Hepatocyte (in vitro differentiated cells): Measurements from ENCODE around the gene TOX2. TPM values are rescaled to one million over a fixed set of nuclear protein-coding genes. Genes with fewer than 3 reads are reported as not detected.

ENCODE experiments used
- DNase-seq: peaks from one replicate; pipeline ENCODE4 v3.0.0-alpha.2; 2016; ENCODE audit warnings: low spot score
- H2AFZ ChIP-seq: fragments of 200-600 bp; sonication (generic); 2 replicates; pipeline ENCODE4 v1.6.0; 2016; ENCODE audit warnings: antibody characterized with exemption, mild to moderate bottlenecking
- H3K27ac ChIP-seq: fragments of 200-600 bp; sonication (generic); 2 replicates; pipeline ENCODE4 v1.5.1; 2016; ENCODE audit warnings: mild to moderate bottlenecking
- H3K27me3 ChIP-seq: fragments of 200-600 bp; sonication (generic); 2 replicates; pipeline ENCODE4 v1.6.1; 2016
- H3K36me3 ChIP-seq: fragments of 200-600 bp; sonication (generic); replicated peaks from 2 replicates; pipeline ENCODE4 v1.5.1; 2016; ENCODE audit warnings: low read depth; ENCODE audit not compliant: insufficient read depth
- H3K4me1 ChIP-seq: fragments of 200-600 bp; sonication (generic); 2 replicates; pipeline ENCODE4 v1.5.1; 2016; ENCODE audit warnings: mild to moderate bottlenecking, moderate library complexity; ENCODE audit not compliant: insufficient read depth
- H3K4me2 ChIP-seq: fragments of 200-600 bp; sonication (generic); 2 replicates; pipeline ENCODE4 v1.6.0; 2016
- H3K4me3 ChIP-seq: fragments of 200-600 bp; sonication (generic); 2 replicates; pipeline ENCODE4 v1.5.1; 2016; ENCODE audit warnings: mild to moderate bottlenecking
- H3K79me2 ChIP-seq: fragments of 200-600 bp; sonication (generic); 2 replicates; pipeline ENCODE4 v1.6.0; 2017; ENCODE audit warnings: mild to moderate bottlenecking
- H3K9me2 ChIP-seq: fragments of 200-600 bp; sonication (generic); replicated peaks from 2 replicates; pipeline ENCODE4 v1.6.0; 2017; ENCODE audit warnings: mild to moderate bottlenecking; ENCODE audit not compliant: insufficient read depth
- H3K9me3 ChIP-seq: fragments of 200-600 bp; sonication (generic); 2 replicates; pipeline ENCODE4 v1.5.1; 2016; ENCODE audit warnings: low read depth, mild to moderate bottlenecking
- H4K20me1 ChIP-seq: fragments of 200-600 bp; sonication (generic); 2 replicates; pipeline ENCODE4 v1.6.0; 2016; ENCODE audit warnings: mild to moderate bottlenecking; ENCODE audit not compliant: insufficient read depth, poor library complexity, severe bottlenecking
- EZH2 ChIP-seq: fragments of 200-600 bp; sonication (generic); IDR thresholded peaks from 2 replicates; pipeline ENCODE4 v1.6.1; 2016; ENCODE audit warnings: antibody characterized with exemption, mild to moderate bottlenecking, borderline replicate concordance
- EZH2phosphoT487 ChIP-seq: fragments of 200-600 bp; sonication (generic); IDR thresholded peaks from one replicate; pipeline ENCODE4 v1.6.1; 2018; ENCODE audit warnings: antibody characterized with exemption, mild to moderate bottlenecking, low read depth, moderate library complexity; ENCODE audit not compliant: unreplicated experiment, severe bottlenecking
- WGBS: methylation state at CpG from one replicate; pipeline ENCODE4 v1.1.6; 2016; ENCODE audit warnings: low lambda C conversion rate; ENCODE audit errors: missing lambda C conversion rate; 5-methylcytosine and 5-hydroxymethylcytosine counted together
- polyA plus RNA-seq: library from polyadenylated mRNA; unstranded; fragments of >200 nt; fragmentation: Nextera tagmentation; extraction: Ambion mirVana; gene quantifications from 2 replicates; pipeline ENCODE4 v1.2.1, GENCODE V29; 2016
- total RNA-seq: library from RNA; depleted of rRNA; stranded (reverse); fragments of >200 nt; gene quantifications from 2 replicates; pipeline ENCODE4 v1.2.3, GENCODE V29; 2014
- TF ChIP-seq, protein P1 (sequence below): fragments of 200-600 bp; sonication (generic); IDR thresholded peaks from 2 replicates; pipeline ENCODE4 v1.5.1; 2016; ENCODE audit warnings: antibody characterized with exemption, mild to moderate bottlenecking; ENCODE audit not compliant: poor library complexity

Gene TOX2
- total and polyA plus RNA-seq, 2 experiments from 2014 or later = 0.87 to 12.1 TPM

DNA sequence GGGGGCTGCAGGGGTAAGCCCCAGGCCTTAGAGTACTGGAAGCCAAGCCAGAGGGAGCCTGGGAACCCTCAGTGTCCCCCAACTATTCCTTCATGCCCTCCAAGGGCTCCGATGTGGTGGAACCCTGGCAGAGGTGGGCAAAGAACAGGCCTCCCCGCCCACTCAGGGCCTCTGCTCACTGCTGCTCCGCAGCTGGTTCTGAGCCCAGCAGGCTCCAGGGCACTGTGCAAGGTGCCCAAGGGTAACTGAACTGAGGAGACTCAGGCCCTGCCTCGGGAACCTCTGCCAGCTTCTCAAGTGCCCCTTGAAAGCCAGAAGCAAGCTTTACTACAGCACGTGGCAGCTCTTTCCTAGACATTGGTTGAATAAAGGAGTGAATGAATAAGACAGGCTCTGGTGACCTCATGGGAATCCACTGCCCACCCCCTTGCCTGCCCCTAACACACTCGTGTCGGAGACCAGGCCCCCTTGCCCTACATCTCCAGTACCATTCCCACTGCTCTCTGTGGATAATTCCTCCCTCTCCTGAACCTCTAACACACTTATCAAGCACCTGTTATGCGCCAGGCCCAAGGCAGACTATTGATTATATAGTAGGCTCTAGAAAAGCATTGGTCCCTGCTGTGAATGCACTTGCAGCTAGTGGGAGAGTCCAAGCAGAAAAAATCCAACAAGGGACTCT lies 55.0 kb downstream of the TOX2 start:
- WGBS = 87% methylated on average over 8 of the region's 8 CpGs
- Histone ChIP-seq H3K79me2 (no peaks in the 10 kb centered on the region), H3K27me3 (no peaks in the 10 kb centered on the region), H3K4me3 (no peak overlapping the region), H3K36me3 (no peaks in the 10 kb centered on the region), H3K9me2 (no peaks in the 10 kb centered on the region), H3K9me3 (no peaks in the 10 kb centered on the region), H2AFZ (no peak overlapping the region), H4K20me1 (no peaks in the 10 kb centered on the region), H3K4me2 (no peak overlapping the region), H3K4me1 (no peaks in the 10 kb centered on the region), H3K27ac (no peak overlapping the region)
- no peak for DNase-seq
- no peak for TF ChIP-seq EZH2
- no peak for TF ChIP-seq EZH2phosphoT487
- TF ChIP-seq, protein P1, sequence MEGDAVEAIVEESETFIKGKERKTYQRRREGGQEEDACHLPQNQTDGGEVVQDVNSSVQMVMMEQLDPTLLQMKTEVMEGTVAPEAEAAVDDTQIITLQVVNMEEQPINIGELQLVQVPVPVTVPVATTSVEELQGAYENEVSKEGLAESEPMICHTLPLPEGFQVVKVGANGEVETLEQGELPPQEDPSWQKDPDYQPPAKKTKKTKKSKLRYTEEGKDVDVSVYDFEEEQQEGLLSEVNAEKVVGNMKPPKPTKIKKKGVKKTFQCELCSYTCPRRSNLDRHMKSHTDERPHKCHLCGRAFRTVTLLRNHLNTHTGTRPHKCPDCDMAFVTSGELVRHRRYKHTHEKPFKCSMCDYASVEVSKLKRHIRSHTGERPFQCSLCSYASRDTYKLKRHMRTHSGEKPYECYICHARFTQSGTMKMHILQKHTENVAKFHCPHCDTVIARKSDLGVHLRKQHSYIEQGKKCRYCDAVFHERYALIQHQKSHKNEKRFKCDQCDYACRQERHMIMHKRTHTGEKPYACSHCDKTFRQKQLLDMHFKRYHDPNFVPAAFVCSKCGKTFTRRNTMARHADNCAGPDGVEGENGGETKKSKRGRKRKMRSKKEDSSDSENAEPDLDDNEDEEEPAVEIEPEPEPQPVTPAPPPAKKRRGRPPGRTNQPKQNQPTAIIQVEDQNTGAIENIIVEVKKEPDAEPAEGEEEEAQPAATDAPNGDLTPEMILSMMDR = no peak

DNA sequence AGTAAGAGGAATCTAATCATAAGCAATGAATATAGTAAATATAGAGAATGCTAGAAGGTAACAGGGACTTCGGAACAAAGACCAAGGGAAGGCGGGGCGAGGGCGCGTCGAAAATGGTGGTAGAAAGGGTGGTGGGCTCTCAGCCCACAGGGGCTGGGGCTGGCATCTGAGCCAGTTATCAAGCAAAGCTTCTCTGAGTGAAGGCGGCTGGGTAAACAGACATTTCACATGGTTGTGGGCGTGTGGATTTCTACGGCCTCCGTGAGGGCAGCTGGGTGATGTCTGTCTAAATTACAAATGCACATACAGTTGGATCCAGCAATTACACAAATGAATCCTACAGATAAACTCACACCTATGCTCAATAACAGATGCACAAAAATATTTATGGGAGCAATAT lies 56.6 kb downstream of the TOX2 start:
- H3K9me2 ChIP-seq = no peaks in the 10 kb centered on the region
- H3K27ac ChIP-seq = no peak overlapping the region
- no peaks in the 10 kb centered on the region for H3K36me3 ChIP-seq
- H3K4me2 ChIP-seq = no peak overlapping the region
- TF ChIP-seq, protein P1 = no peak
- TF ChIP-seq EZH2phosphoT487 = no peak
- no peak for TF ChIP-seq EZH2
- no peaks in the 10 kb centered on the region for H3K9me3 ChIP-seq
- H3K27me3 ChIP-seq = no peaks in the 10 kb centered on the region
- no peaks in the 10 kb centered on the region for H4K20me1 ChIP-seq
- H3K4me1 ChIP-seq = no peaks in the 10 kb centered on the region
- H3K4me3 ChIP-seq = no peak overlapping the region
- no peak overlapping the region for H2AFZ ChIP-seq
- DNase-seq = no peak
- WGBS = 94% methylated on average over 10 of the region's 10 CpGs
- no peaks in the 10 kb centered on the region for H3K79me2 ChIP-seq

DNA sequence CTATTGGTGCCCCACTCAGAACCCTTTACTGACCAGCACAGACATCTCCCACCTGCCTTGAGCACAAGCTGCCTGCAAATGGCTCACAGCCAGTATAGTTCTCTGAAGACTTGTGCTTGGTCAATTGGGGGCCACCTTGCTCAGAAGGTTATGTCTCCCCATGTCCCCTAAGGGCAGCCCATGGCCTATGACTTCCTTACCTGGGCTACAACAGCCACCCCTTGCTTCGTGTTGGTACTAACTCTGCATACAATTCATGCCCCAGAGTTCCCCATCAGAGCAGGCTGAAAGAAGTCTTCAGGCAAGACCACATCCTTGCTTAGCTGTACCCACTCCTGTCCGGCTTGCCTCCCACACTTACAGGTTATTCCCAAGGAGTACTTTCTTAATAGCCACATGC lies 57.4 kb downstream of the TOX2 start:
- H3K79me2 ChIP-seq = no peaks in the 10 kb centered on the region
- H3K4me1 ChIP-seq = no peaks in the 10 kb centered on the region
- no peaks in the 10 kb centered on the region for H3K9me3 ChIP-seq
- 74% methylated on average over 2 of the region's 2 CpGs for WGBS
- TF ChIP-seq EZH2 (no peak), EZH2phosphoT487 (no peak)
- TF ChIP-seq, protein P1 = no peak
- no peak overlapping the region for H3K4me2 ChIP-seq
- no peak overlapping the region for H2AFZ ChIP-seq
- H3K4me3 ChIP-seq = no peak overlapping the region
- no peak for DNase-seq
- H4K20me1 ChIP-seq = no peaks in the 10 kb centered on the region
- no peaks in the 10 kb centered on the region for H3K27me3 ChIP-seq
- H3K36me3 ChIP-seq = no peaks in the 10 kb centered on the region
- no peaks in the 10 kb centered on the region for H3K9me2 ChIP-seq
- no peak overlapping the region for H3K27ac ChIP-seq

DNA sequence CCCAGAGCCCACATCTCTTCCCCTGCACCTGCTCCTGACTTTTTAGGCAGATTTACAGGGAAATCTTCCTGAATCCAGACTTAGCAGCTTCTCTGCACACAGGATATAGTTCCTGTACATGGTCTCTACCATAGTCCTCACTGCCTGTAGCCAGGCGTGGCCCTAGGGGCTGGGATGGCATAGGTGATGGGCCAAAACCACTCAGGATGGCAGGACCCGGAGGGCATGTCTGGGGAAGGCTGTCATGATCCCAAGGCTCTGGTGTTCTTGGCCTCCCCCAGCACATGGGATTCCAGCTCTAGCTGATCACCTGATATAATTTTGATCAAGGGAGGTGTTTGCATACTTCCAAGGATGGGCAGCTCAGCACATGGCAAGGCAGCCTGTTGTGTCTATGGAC lies 58.0 kb downstream of the TOX2 start:
- Histone ChIP-seq H3K79me2 (no peaks in the 10 kb centered on the region), H3K9me3 (no peaks in the 10 kb centered on the region), H3K4me1 (no peaks in the 10 kb centered on the region), H3K27ac (no peak overlapping the region), H3K4me2 (no peak overlapping the region), H3K9me2 (no peaks in the 10 kb centered on the region), H3K36me3 (no peaks in the 10 kb centered on the region), H4K20me1 (no peaks in the 10 kb centered on the region), H2AFZ (no peak overlapping the region), H3K27me3 (no peaks in the 10 kb centered on the region), H3K4me3 (no peak overlapping the region)
- TF ChIP-seq EZH2phosphoT487 = no peak
- TF ChIP-seq EZH2 = no peak
- TF ChIP-seq, protein P1 = no peak
- 92% methylated on average over 2 of the region's 2 CpGs for WGBS
- DNase-seq = no peak
